ENCODE measurements around the gene ASCL2.

DNA sequence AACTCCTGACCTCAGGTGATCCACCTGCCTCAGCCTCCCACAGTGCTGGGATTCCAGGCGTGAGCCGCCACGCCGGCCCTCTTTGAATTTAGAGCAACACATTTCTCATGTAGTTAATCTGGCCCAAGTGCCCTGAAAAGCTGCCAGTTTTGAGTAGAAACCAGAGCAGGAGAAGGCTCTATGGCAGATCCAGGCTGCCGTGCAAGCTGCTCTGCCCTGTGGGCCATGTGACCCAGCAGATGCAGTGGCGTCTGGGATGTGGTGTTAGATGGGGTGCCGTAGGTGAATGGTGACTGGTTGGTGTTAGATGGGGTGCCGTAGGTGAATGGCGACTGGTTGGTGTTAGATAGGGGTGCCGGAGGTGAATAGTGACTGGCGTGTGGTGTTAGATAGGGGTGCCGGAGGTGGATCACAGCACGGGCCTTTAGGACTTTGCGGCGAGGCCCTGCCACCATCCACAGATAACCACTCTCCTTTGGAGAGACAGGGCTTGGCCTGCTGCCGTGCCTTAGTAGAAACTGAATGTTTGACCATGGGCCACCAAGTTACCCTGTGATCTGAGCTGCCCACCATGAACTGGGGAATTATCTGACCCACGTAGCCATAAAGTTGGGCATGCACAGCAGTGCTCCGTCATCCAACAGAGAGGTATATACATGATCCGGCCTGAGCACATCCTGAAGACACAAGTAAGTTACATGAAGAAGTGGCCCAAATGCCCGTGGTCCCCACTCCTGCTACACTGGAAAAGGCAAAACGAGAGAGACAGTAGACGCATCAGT is 32.7 kb downstream of the ASCL2 start:
- TF ChIP-seq, protein P1, sequence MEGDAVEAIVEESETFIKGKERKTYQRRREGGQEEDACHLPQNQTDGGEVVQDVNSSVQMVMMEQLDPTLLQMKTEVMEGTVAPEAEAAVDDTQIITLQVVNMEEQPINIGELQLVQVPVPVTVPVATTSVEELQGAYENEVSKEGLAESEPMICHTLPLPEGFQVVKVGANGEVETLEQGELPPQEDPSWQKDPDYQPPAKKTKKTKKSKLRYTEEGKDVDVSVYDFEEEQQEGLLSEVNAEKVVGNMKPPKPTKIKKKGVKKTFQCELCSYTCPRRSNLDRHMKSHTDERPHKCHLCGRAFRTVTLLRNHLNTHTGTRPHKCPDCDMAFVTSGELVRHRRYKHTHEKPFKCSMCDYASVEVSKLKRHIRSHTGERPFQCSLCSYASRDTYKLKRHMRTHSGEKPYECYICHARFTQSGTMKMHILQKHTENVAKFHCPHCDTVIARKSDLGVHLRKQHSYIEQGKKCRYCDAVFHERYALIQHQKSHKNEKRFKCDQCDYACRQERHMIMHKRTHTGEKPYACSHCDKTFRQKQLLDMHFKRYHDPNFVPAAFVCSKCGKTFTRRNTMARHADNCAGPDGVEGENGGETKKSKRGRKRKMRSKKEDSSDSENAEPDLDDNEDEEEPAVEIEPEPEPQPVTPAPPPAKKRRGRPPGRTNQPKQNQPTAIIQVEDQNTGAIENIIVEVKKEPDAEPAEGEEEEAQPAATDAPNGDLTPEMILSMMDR (IDR thresholded peaks at IDR 0.05): no peak
- no peak for TF ChIP-seq EZH2 (IDR thresholded peaks at IDR 0.05)
